Endothelial cell of umbilical vein (primary cell): Measurements from ENCODE around the gene IL4R.

Source experiments
- CTCF ChIP-seq, 2 donors: IDR thresholded peaks; 1 replicate in 1 of 2; 2 replicates in 1 of 2; pipeline ENCODE4 v1.5.1; 2011; ENCODE audit warnings: low read length in 2 of 2, mild to moderate bottlenecking in 2 of 2, moderate library complexity in 2 of 2, control low read depth in 1 of 2, inconsistent platforms in 1 of 2, low read depth in 1 of 2; ENCODE audit not compliant: insufficient read depth in 1 of 2; ENCODE audit errors: extremely low read depth in 1 of 2
- EZH2 ChIP-seq: IDR thresholded peaks from 2 replicates; pipeline ENCODE4 v1.6.1; 2012; ENCODE audit warnings: borderline replicate concordance, low read depth, mild to moderate bottlenecking, moderate library complexity, low read length, inconsistent platforms; ENCODE audit not compliant: severe bottlenecking
- FOS ChIP-seq: IDR thresholded peaks from 2 replicates; pipeline ENCODE4 v1.6.1; 2011; ENCODE audit warnings: mild to moderate bottlenecking, low read length, moderate library complexity, borderline replicate concordance; ENCODE audit not compliant: insufficient read depth
- JUN ChIP-seq: IDR thresholded peaks from 2 replicates; pipeline ENCODE4 v1.6.1; 2011; ENCODE audit warnings: borderline replicate concordance, low read depth; ENCODE audit not compliant: insufficient read length, insufficient read depth
- MAX ChIP-seq: IDR thresholded peaks from 2 replicates; pipeline ENCODE4 v1.6.1; 2011; ENCODE audit not compliant: insufficient read depth, insufficient read length
- MYC ChIP-seq: IDR thresholded peaks from one replicate; pipeline ENCODE4 v1.6.1; 2011; ENCODE audit warnings: mild to moderate bottlenecking, low read depth, low read length
- POLR2A ChIP-seq: IDR thresholded peaks from 2 replicates; pipeline ENCODE4 v1.6.1; 2012; ENCODE audit warnings: low read depth, mild to moderate bottlenecking, control low read depth, low read length
- POLR2AphosphoS5 ChIP-seq: IDR thresholded peaks from 2 replicates; pipeline ENCODE4 v1.6.1; 2012; ENCODE audit warnings: low read depth, mild to moderate bottlenecking, control low read depth, low read length, moderate library complexity; ENCODE audit not compliant: insufficient read depth

GRCh38 chr16:27345201-27345600 lies 31.4 kb downstream of the IL4R start:
- TF ChIP-seq POLR2A (no peak), CTCF (IDR thresholded peaks at IDR 0.05; ENCODE audit: extremely low read depth in 1 of 2, insufficient read depth in 1 of 2, low read depth in 1 of 2, low read length in 2 of 2) (no peak), EZH2 (no peak), POLR2AphosphoS5 (no peak), MAX (no peak), FOS (no peak), JUN (no peak), MYC (no peak)
